OCI-LY7 (cell line): ENCODE data around the gene KCNC1.

Source experiments
- EZH2phosphoT487 ChIP-seq: fragments of 200-600 bp; sonication (generic); IDR thresholded peaks from 2 replicates; pipeline ENCODE4 v1.6.1; 2018; ENCODE audit warnings: low read depth, borderline replicate concordance, mild to moderate bottlenecking, mixed run types, antibody characterized with exemption, low read length, moderate library complexity, mixed read lengths
- TF ChIP-seq, protein P1 (sequence below): fragments of 200-600 bp; sonication (generic); conservative IDR thresholded peaks from 2 replicates; pipeline ENCODE4 v1.5.1; 2014; ENCODE audit warnings: mild to moderate bottlenecking, antibody characterized with exemption, low read length, moderate library complexity, mixed read lengths

DNA sequence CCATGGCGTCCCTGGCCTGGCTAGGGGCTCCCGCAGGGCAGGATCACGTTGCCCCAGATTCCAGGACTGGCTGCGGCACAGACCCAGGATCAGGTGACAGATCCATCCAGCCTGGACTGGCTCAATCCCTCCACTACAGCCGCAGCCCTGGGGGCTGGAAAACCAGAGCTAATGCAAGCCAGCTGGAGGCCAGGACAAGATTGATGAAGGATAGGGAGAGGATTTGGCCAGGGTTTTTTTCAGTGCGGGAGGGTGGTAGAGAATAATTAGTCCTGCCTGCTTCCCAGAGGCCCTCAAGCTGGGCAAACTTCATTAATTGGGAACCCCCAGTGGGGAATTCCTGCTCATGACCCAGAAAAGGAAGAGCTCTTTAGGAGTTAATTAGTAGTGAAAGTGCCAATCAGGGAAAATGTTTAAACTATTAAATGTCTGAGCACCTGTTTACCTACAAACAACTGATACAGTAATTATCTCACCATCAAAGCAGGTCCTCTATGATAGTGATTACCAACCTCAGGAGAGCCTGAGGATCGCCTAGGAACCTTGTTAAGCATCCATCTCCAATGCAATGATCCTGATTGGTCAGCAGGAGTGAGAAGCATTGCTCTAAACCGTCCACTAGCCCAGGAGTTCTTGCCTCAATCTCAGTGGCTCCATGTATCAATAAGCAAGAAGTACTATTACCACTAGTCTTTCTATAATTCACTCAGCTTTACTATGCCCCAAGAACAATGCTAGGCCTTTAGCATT is 48.2 kb upstream of the KCNC1 start:
- TF ChIP-seq, protein P1, sequence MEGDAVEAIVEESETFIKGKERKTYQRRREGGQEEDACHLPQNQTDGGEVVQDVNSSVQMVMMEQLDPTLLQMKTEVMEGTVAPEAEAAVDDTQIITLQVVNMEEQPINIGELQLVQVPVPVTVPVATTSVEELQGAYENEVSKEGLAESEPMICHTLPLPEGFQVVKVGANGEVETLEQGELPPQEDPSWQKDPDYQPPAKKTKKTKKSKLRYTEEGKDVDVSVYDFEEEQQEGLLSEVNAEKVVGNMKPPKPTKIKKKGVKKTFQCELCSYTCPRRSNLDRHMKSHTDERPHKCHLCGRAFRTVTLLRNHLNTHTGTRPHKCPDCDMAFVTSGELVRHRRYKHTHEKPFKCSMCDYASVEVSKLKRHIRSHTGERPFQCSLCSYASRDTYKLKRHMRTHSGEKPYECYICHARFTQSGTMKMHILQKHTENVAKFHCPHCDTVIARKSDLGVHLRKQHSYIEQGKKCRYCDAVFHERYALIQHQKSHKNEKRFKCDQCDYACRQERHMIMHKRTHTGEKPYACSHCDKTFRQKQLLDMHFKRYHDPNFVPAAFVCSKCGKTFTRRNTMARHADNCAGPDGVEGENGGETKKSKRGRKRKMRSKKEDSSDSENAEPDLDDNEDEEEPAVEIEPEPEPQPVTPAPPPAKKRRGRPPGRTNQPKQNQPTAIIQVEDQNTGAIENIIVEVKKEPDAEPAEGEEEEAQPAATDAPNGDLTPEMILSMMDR: no peak
- no peak for TF ChIP-seq EZH2phosphoT487
